B cell (primary cell): ENCODE data around the gene NOL12. TPM values are rescaled to one million over a fixed set of nuclear protein-coding genes. Genes with fewer than 3 reads are reported as not detected.

ENCODE experiments used
- ATAC-seq: fragments of 200-7000 bp; cut with Tn5 transposase; one replicate; pipeline ENCODE4 v1.10.0; 2021; ENCODE audit warnings: low read depth, mild to moderate bottlenecking, moderate number of reproducible peaks, moderate library complexity
- CTCF ChIA-PET: fragments of 350-600 bp; sonication (Branson Sonifier 250); formaldehyde crosslinking; loops from one replicate; lab custom pipeline; 2021; ENCODE audit warnings: antibody characterized with exemption, inconsistent platforms; lab: Charles Lee
- POLR2A ChIA-PET: fragments of 350-600 bp; sonication (Branson Sonifier 250); formaldehyde crosslinking; loops from one replicate; lab custom pipeline; 2021; ENCODE audit warnings: antibody characterized with exemption; lab: Charles Lee
- DNase-seq: peaks from one replicate; pipeline ENCODE4 v3.0.0; 2013
- H2AFZ ChIP-seq: 2 replicates; pipeline ENCODE4 v1.6.1; 2012; ENCODE audit warnings: mild to moderate bottlenecking, low read depth, low read length; ENCODE audit not compliant: insufficient read depth, poor library complexity, severe bottlenecking
- H3K27ac ChIP-seq, 2 donors: 1 replicate in 1 of 2; 2 replicates in 1 of 2; pipeline ENCODE4 v1.5.1; 2012 to 2013; ENCODE audit warnings: low read length in 2 of 2, mild to moderate bottlenecking in 2 of 2, moderate library complexity in 1 of 2
- H3K27me3 ChIP-seq, 4 experiments: fragments of 200-600 bp in 1 of 4; sonication (generic) in 1 of 4; replicated peaks in 1 of 4; 1 replicate in 2 of 4; 2 replicates in 2 of 4; pipeline versions ENCODE4 v1.6.1 to v1.7.0; 2013 to 2016; ENCODE audit warnings: low read length in 3 of 4, mild to moderate bottlenecking in 2 of 4, mixed read lengths in 1 of 4, moderate library complexity in 1 of 4; ENCODE audit not compliant: insufficient read depth in 4 of 4, control insufficient read depth in 3 of 4; ENCODE audit errors: control extremely low read depth in 1 of 4
- H3K36me3 ChIP-seq, 2 experiments: replicated peaks in 1 of 2; 1 replicate in 1 of 2; 2 replicates in 1 of 2; pipeline versions ENCODE4 v1.6.1 to v1.7.1; 2013; ENCODE audit warnings: low read length in 1 of 2; ENCODE audit not compliant: insufficient read depth in 2 of 2, control insufficient read depth in 1 of 2; ENCODE audit errors: control extremely low read depth in 1 of 2, extremely low read depth in 1 of 2
- H3K4me1 ChIP-seq, 2 donors: fragments of 200-600 bp in 1 of 2; sonication (generic) in 1 of 2; 1 replicate in 1 of 2; 2 replicates in 1 of 2; pipeline versions ENCODE4 v1.5.1 to v1.6.1; 2013 to 2017; ENCODE audit warnings: low read length in 2 of 2; ENCODE audit not compliant: control insufficient read depth in 2 of 2, insufficient read depth in 2 of 2
- H3K4me2 ChIP-seq: replicated peaks from 2 replicates; pipeline ENCODE3; 2012; ENCODE audit warnings: mild to moderate bottlenecking, low read depth, low read length; ENCODE audit not compliant: poor library complexity, severe bottlenecking
- H3K4me3 ChIP-seq, 5 experiments: fragments of 200-600 bp in 1 of 5; sonication (generic) in 1 of 5; 1 replicate in 3 of 5; 2 replicates in 2 of 5; pipeline versions ENCODE4 v1.5.1 to v1.7.0; 2011 to 2016; ENCODE audit warnings: low read length in 4 of 5, mild to moderate bottlenecking in 4 of 5, low read depth in 2 of 5, control low read depth in 1 of 5, moderate library complexity in 1 of 5; ENCODE audit not compliant: insufficient read depth in 1 of 5; ENCODE audit errors: control extremely low read depth in 1 of 5, extremely low read depth in 1 of 5
- H3K79me2 ChIP-seq: fragments of 200-600 bp; sonication (generic); one replicate; pipeline ENCODE4 v1.6.0; 2016; ENCODE audit warnings: low read length; ENCODE audit not compliant: control insufficient read depth, insufficient read depth
- H3K9ac ChIP-seq: fragments of 200-600 bp; sonication (generic); 2 replicates; pipeline ENCODE4 v1.6.1; 2017; ENCODE audit warnings: mild to moderate bottlenecking, low read length, moderate library complexity
- H3K9me3 ChIP-seq, 3 donors: one replicate each; pipeline versions ENCODE4 v1.6.1 to v1.7.1; 2013; ENCODE audit warnings: low read length in 2 of 3; ENCODE audit not compliant: control insufficient read depth in 2 of 3, insufficient read depth in 1 of 3; ENCODE audit errors: control extremely low read depth in 1 of 3
- H4K20me1 ChIP-seq: 2 replicates; pipeline ENCODE4 v1.6.0; 2012; ENCODE audit warnings: mild to moderate bottlenecking, low read length; ENCODE audit not compliant: insufficient read depth, control insufficient read depth, poor library complexity, severe bottlenecking
- H3K27ac Mint-ChIP-seq: one replicate; pipeline ENCODE4 v1.8.0; 2021; ENCODE audit warnings: mixed read lengths
- H3K27me3 Mint-ChIP-seq: one replicate; pipeline ENCODE4 v1.8.0; 2021; ENCODE audit warnings: mixed read lengths
- H3K4me1 Mint-ChIP-seq: one replicate; pipeline ENCODE4 v1.8.0; 2021; ENCODE audit warnings: mixed read lengths
- H3K4me3 Mint-ChIP-seq: one replicate; pipeline ENCODE4 v1.8.0; 2021; ENCODE audit warnings: mixed read lengths
- H3K9me3 Mint-ChIP-seq: one replicate; pipeline ENCODE4 v1.8.0; 2022; ENCODE audit warnings: mixed read lengths; ENCODE audit not compliant: insufficient read depth
- CTCF ChIP-seq: fragments of 200-600 bp; IDR thresholded peaks from one replicate; pipeline ENCODE4 v1.8.0; 2022; ENCODE audit warnings: antibody characterized with exemption, mild to moderate bottlenecking
- EZH2 ChIP-seq: IDR thresholded peaks from 2 replicates; pipeline ENCODE4 v1.6.1; 2012; ENCODE audit warnings: borderline replicate concordance, low read depth, mild to moderate bottlenecking, moderate library complexity, low read length; ENCODE audit not compliant: insufficient read depth, poor library complexity, severe bottlenecking
- WGBS: methylation state at CpG from one replicate; pipeline ENCODE4 v1.1.5; 2013; ENCODE audit warnings: missing lambda C conversion rate; ENCODE audit not compliant: insufficient coverage; 5-methylcytosine and 5-hydroxymethylcytosine counted together
- intact Hi-C: fragments of 100-400 bp; cut with micrococcal nuclease; formaldehyde crosslinking; loops from one replicate; pipeline ENCODE4 v1.10.0; 2022
- polyA minus RNA-seq: library from RNA; depleted of rRNA, polyadenylated mRNA; stranded (reverse); fragments of >200 nt; gene quantifications from 2 replicates; pipeline ENCODE4 v1.2.3, GENCODE V29; 2012
- polyA plus RNA-seq: library from polyadenylated mRNA; depleted of rRNA; stranded (reverse); fragments of >200 nt; gene quantifications from 2 replicates; pipeline ENCODE4 v1.2.3, GENCODE V29; 2012
- total RNA-seq, 2 donors: library from RNA; stranded (reverse); fragments of 120-200 nt in 1 of 2; gene quantifications; 1 replicate in 1 of 2; 2 replicates in 1 of 2; pipeline versions ENCODE4 v1.2.3 to v1.2.4, GENCODE V29; 2013 to 2022

Gene NOL12
- 34.7 and 38.5 TPM in 2 replicates for total RNA-seq
- total RNA-seq (2013): 31.7 TPM
- polyA plus RNA-seq: 43.1 and 48.5 TPM in 2 replicates
- polyA minus RNA-seq: 23.1 and 35.5 TPM in 2 replicates

GRCh38 chr22:37686002-37686982 is at the start of gene NOL12:
TSS of gene NOL12 (plus strand) at chr22:37686343. CDS start at chr22:37686393, 50 bp downstream.
- intact Hi-C loops: loop anchor here (1.0 kb wide), 6 partner anchors 9 to 158 kb away; partner anchors contain the start of genes ANKRD54, GGA1 and PDXP
- H3K27me3 ChIP-seq: no peaks in the 10 kb centered on the region
- TF ChIP-seq CTCF: no peak
- no peak for TF ChIP-seq EZH2

More at GRCh38 chr22:37686002-37686982, at the start of gene NOL12:
- Histone ChIP-seq H3K4me3 (peak within 1 kb of the TSS; percentile 79 to 98 (median 88)), H3K36me3 (peaks cover 0 to 30% of the 10 kb centered on the region in 2 experiments), H4K20me1 (no peaks in the 10 kb centered on the region), H3K79me2 (peaks cover 15% of the 10 kb centered on the region), H3K9ac (peak within 1 kb of the TSS; percentile 90), H3K27ac (peak within 1 kb of the TSS; percentile 70 to 81), H3K9me3 (no peaks in the 10 kb centered on the region), H2AFZ (peak within 1 kb of the TSS; percentile 96), H3K4me1 (peaks cover 10 to 30% of the 10 kb centered on the region in 2 donors), H3K4me2 (peak within 1 kb of the TSS; percentile 90)
- 2% methylated on average over 60 of the region's 62 CpGs for WGBS
- peaks cover 28% of the 10 kb centered on the region for H3K4me1 Mint-ChIP-seq
- POLR2A ChIA-PET: interaction anchor here (0.5 to 2.1 kb wide), 9 partner anchors 9 to 84 kb away, joined by 3 to 10 read pairs (median 4); partner anchors contain the start of genes GGA1, PDXP and SH3BP1
- peak within 1 kb of the TSS; percentile 95 for H3K27ac Mint-ChIP-seq
- CTCF ChIA-PET: interaction anchor here (1.2 to 23.0 kb wide), 7 partner anchors 9 to 119 kb away, joined by 4 to 501 read pairs (median 40); partner anchors contain the start of genes GGA1, LGALS1, PDXP and SH3BP1
- DNase-seq: peak; percentile 93
- no peaks in the 10 kb centered on the region for H3K27me3 Mint-ChIP-seq
- H3K4me3 Mint-ChIP-seq: peak within 1 kb of the TSS; percentile 99
- no peaks in the 10 kb centered on the region for H3K9me3 Mint-ChIP-seq
- peak; percentile 86 for ATAC-seq
